Brain microvascular endothelial cell (primary cell): Measurements from ENCODE around the gene METTL25B.

Experiments
- DNase-seq: peaks from one replicate; pipeline ENCODE4 v3.0.0-alpha.2; 2020
- H3K27ac ChIP-seq: fragments of 250-450 bp; sonication (Bioruptor Pico); 2 replicates; pipeline ENCODE4 v1.5.1; 2020; ENCODE audit warnings: mild to moderate bottlenecking, moderate library complexity
- H3K27me3 ChIP-seq: fragments of 250-450 bp; sonication (Bioruptor Pico); replicated peaks from 2 replicates; pipeline ENCODE4 v1.5.1; 2020; ENCODE audit warnings: mild to moderate bottlenecking
- H3K36me3 ChIP-seq: fragments of 250-450 bp; sonication (Bioruptor Pico); replicated peaks from 2 replicates; pipeline ENCODE4 v1.5.1; 2020; ENCODE audit warnings: mild to moderate bottlenecking
- H3K4me3 ChIP-seq: 2 replicates; pipeline ENCODE4 v1.5.1; 2011; ENCODE audit warnings: low read depth, mild to moderate bottlenecking, control low read depth, low read length, moderate library complexity
- CTCF ChIP-seq: IDR thresholded peaks from 2 replicates; pipeline ENCODE4 v1.5.1; 2011; ENCODE audit warnings: low read depth, mild to moderate bottlenecking, moderate library complexity, low read length, control low read depth, inconsistent platforms; ENCODE audit errors: missing control alignments
- in situ Hi-C: cut with HindIII; loops from 2 replicates; pipeline ENCODE4 v1.10.0; 2017; ENCODE audit warnings: low sequenced_read_pairs, low pct_ligation_motif_present

METTL25B gene

GRCh38 chr1:156692441-156692924 lies 35.8 kb upstream of the METTL25B start:
- no peak for TF ChIP-seq CTCF
- DNase-seq: no peak
- no peak overlapping the region for H3K27ac ChIP-seq
- H3K4me3 ChIP-seq: no peak overlapping the region
- H3K36me3 ChIP-seq: no peaks in the 10 kb centered on the region
- peaks cover 4% of the 10 kb centered on the region for H3K27me3 ChIP-seq
- in situ Hi-C loops: no loop called here

- in situ Hi-C loops: no loop called here
- TF ChIP-seq CTCF: no peak
- Histone ChIP-seq H3K36me3 (no peaks in the 10 kb centered on the region), H3K4me3 (no peak overlapping the region), H3K27me3 (peaks cover 4% of the 10 kb centered on the region), H3K27ac (no peak overlapping the region)
- no peak for DNase-seq
These were observed 35.1 kb upstream of the METTL25B start for GRCh38 chr1:156692925-156693847.

- no peak for DNase-seq
- H3K36me3 ChIP-seq: no peaks in the 10 kb centered on the region
- H3K4me3 ChIP-seq: no peak overlapping the region
- H3K27ac ChIP-seq: no peak overlapping the region
- no peak for TF ChIP-seq CTCF
- in situ Hi-C loops: no loop called here
- H3K27me3 ChIP-seq: peaks cover 4% of the 10 kb centered on the region
These were observed 34.2 kb upstream of the METTL25B start for GRCh38 chr1:156693848-156694689.

- Histone ChIP-seq H3K36me3 (no peaks in the 10 kb centered on the region), H3K27me3 (peaks cover 4% of the 10 kb centered on the region), H3K4me3 (no peak overlapping the region), H3K27ac (no peak overlapping the region)
- no peak for DNase-seq
- in situ Hi-C loops: no loop called here
- no peak for TF ChIP-seq CTCF
These were observed 33.6 kb upstream of the METTL25B start for GRCh38 chr1:156694690-156694962.

- DNase-seq: no peak
- no peaks in the 10 kb centered on the region for H3K27me3 ChIP-seq
- H3K36me3 ChIP-seq: no peaks in the 10 kb centered on the region
- TF ChIP-seq CTCF: no peak
- in situ Hi-C loops: no loop called here
- H3K4me3 ChIP-seq: no peak overlapping the region
- no peak overlapping the region for H3K27ac ChIP-seq
These were observed 31.5 kb upstream of the METTL25B start for GRCh38 chr1:156696755-156697154.
